ENCODE data around the gene CADPS2. TPM values are rescaled to one million over a fixed set of nuclear protein-coding genes. Genes with fewer than 3 reads are reported as not detected.

Gene CADPS2
- total RNA-seq, 1 experiment from 2014 or later = not detected

- Histone ChIP-seq H3K36me3 (ENCODE audit: insufficient read depth, low read length) (no peaks in the 10 kb centered on the region), H3K9me3 (ENCODE audit: low read length) (no peaks in the 10 kb centered on the region), H3K9ac (ENCODE audit: low read length) (no peak overlapping the region), H2AFZ (ENCODE audit: low read length) (no peak overlapping the region), H3K4me1 (ENCODE audit: low read length) (no peaks in the 10 kb centered on the region), H3K9me2 (replicated peaks; ENCODE audit: insufficient read depth, low read length) (no peaks in the 10 kb centered on the region), H3K79me2 (ENCODE audit: low read length) (no peaks in the 10 kb centered on the region), H3K4me2 (ENCODE audit: low read depth, low read length, poor library complexity, severe bottlenecking) (no peak overlapping the region), H3K27me3 (ENCODE audit: low read length) (no peaks in the 10 kb centered on the region), H4K20me1 (ENCODE audit: insufficient read depth, low read depth, low read length) (no peaks in the 10 kb centered on the region), H3K27ac (ENCODE audit: low read length) (no peak overlapping the region), H3K4me3 (ENCODE audit: low read length) (no peak overlapping the region)
- DNase-seq = no peak
These were observed 168.7 kb downstream of the CADPS2 start for GRCh38 chr7:122717356-122718089.

- no peaks in the 10 kb centered on the region for H3K36me3 ChIP-seq (ENCODE audit: insufficient read depth, low read length)
- H3K4me3 ChIP-seq (ENCODE audit: low read length) = no peak overlapping the region
- DNase-seq = no peak
- H3K9me2 ChIP-seq (replicated peaks; ENCODE audit: insufficient read depth, low read length) = no peaks in the 10 kb centered on the region
- no peaks in the 10 kb centered on the region for H3K9me3 ChIP-seq (ENCODE audit: low read length)
- H3K4me2 ChIP-seq (ENCODE audit: low read depth, low read length, poor library complexity, severe bottlenecking) = no peak overlapping the region
- no peaks in the 10 kb centered on the region for H3K79me2 ChIP-seq (ENCODE audit: low read length)
- no peak overlapping the region for H2AFZ ChIP-seq (ENCODE audit: low read length)
- no peaks in the 10 kb centered on the region for H3K4me1 ChIP-seq (ENCODE audit: low read length)
- no peak overlapping the region for H3K27ac ChIP-seq (ENCODE audit: low read length)
- H3K9ac ChIP-seq (ENCODE audit: low read length) = no peak overlapping the region
- H3K27me3 ChIP-seq (ENCODE audit: low read length) = no peaks in the 10 kb centered on the region
- H4K20me1 ChIP-seq (ENCODE audit: insufficient read depth, low read depth, low read length) = no peaks in the 10 kb centered on the region
These were observed 171.1 kb downstream of the CADPS2 start for GRCh38 chr7:122715183-122715582.

GRCh38 chr7:122710916-122711315, 175.3 kb downstream of the CADPS2 start:
- Histone ChIP-seq H3K4me3 (ENCODE audit: low read length) (no peak overlapping the region), H3K27me3 (ENCODE audit: low read length) (no peaks in the 10 kb centered on the region), H3K4me1 (ENCODE audit: low read length) (no peaks in the 10 kb centered on the region), H4K20me1 (ENCODE audit: insufficient read depth, low read depth, low read length) (no peaks in the 10 kb centered on the region), H3K4me2 (ENCODE audit: low read depth, low read length, poor library complexity, severe bottlenecking) (no peak overlapping the region), H3K9me2 (replicated peaks; ENCODE audit: insufficient read depth, low read length) (no peaks in the 10 kb centered on the region), H3K79me2 (ENCODE audit: low read length) (no peaks in the 10 kb centered on the region), H2AFZ (ENCODE audit: low read length) (no peak overlapping the region), H3K9ac (ENCODE audit: low read length) (no peak overlapping the region), H3K27ac (ENCODE audit: low read length) (no peak overlapping the region), H3K9me3 (ENCODE audit: low read length) (peaks cover 3% of the 10 kb centered on the region; the same call in 1 of the 2 replicates), H3K36me3 (ENCODE audit: insufficient read depth, low read length) (no peaks in the 10 kb centered on the region)
- no peak for DNase-seq

- Histone ChIP-seq H3K4me2 (ENCODE audit: low read depth, low read length, poor library complexity, severe bottlenecking) (no peak overlapping the region), H4K20me1 (ENCODE audit: insufficient read depth, low read depth, low read length) (no peaks in the 10 kb centered on the region), H3K9me2 (replicated peaks; ENCODE audit: insufficient read depth, low read length) (no peaks in the 10 kb centered on the region), H3K9ac (ENCODE audit: low read length) (no peak overlapping the region), H3K27ac (ENCODE audit: low read length) (no peak overlapping the region), H3K4me1 (ENCODE audit: low read length) (no peaks in the 10 kb centered on the region), H2AFZ (ENCODE audit: low read length) (no peak overlapping the region), H3K9me3 (ENCODE audit: low read length) (peaks cover 3% of the 10 kb centered on the region; the same call in 1 of the 2 replicates), H3K79me2 (ENCODE audit: low read length) (no peaks in the 10 kb centered on the region), H3K4me3 (ENCODE audit: low read length) (no peak overlapping the region), H3K27me3 (ENCODE audit: low read length) (no peaks in the 10 kb centered on the region), H3K36me3 (ENCODE audit: insufficient read depth, low read length) (no peaks in the 10 kb centered on the region)
- no peak for DNase-seq
These were observed 176.2 kb downstream of the CADPS2 start for GRCh38 chr7:122709930-122710646.

GRCh38 chr7:122706836-122707235, 179.4 kb downstream of the CADPS2 start:
- peaks cover 3% of the 10 kb centered on the region; the same call in 1 of the 2 replicates for H3K9me3 ChIP-seq (ENCODE audit: low read length)
- no peaks in the 10 kb centered on the region for H3K9me2 ChIP-seq (replicated peaks; ENCODE audit: insufficient read depth, low read length)
- no peak overlapping the region for H3K27ac ChIP-seq (ENCODE audit: low read length)
- H3K4me1 ChIP-seq (ENCODE audit: low read length) = no peaks in the 10 kb centered on the region
- no peak overlapping the region for H2AFZ ChIP-seq (ENCODE audit: low read length)
- H3K4me3 ChIP-seq (ENCODE audit: low read length) = no peak overlapping the region
- H3K4me2 ChIP-seq (ENCODE audit: low read depth, low read length, poor library complexity, severe bottlenecking) = no peak overlapping the region
- no peak for DNase-seq
- no peaks in the 10 kb centered on the region for H4K20me1 ChIP-seq (ENCODE audit: insufficient read depth, low read depth, low read length)
- no peaks in the 10 kb centered on the region for H3K79me2 ChIP-seq (ENCODE audit: low read length)
- H3K27me3 ChIP-seq (ENCODE audit: low read length) = no peaks in the 10 kb centered on the region
- H3K9ac ChIP-seq (ENCODE audit: low read length) = no peak overlapping the region
- H3K36me3 ChIP-seq (ENCODE audit: insufficient read depth, low read length) = no peaks in the 10 kb centered on the region

- Histone ChIP-seq H3K4me2 (ENCODE audit: low read depth, low read length, poor library complexity, severe bottlenecking) (no peak within 1 kb of the TSS), H3K9ac (ENCODE audit: low read length) (no peak within 1 kb of the TSS), H3K27me3 (ENCODE audit: low read length) (no peaks in the 10 kb centered on the region), H3K9me2 (replicated peaks; ENCODE audit: insufficient read depth, low read length) (no peaks in the 10 kb centered on the region), H2AFZ (ENCODE audit: low read length) (no peak within 1 kb of the TSS), H3K9me3 (ENCODE audit: low read length) (peaks cover 3% of the 10 kb centered on the region; the same call in 1 of the 2 replicates), H3K36me3 (ENCODE audit: insufficient read depth, low read length) (no peaks in the 10 kb centered on the region), H3K27ac (ENCODE audit: low read length) (no peak within 1 kb of the TSS), H3K4me3 (ENCODE audit: low read length) (no peak within 1 kb of the TSS), H3K4me1 (ENCODE audit: low read length) (no peaks in the 10 kb centered on the region), H3K79me2 (ENCODE audit: low read length) (no peaks in the 10 kb centered on the region), H4K20me1 (ENCODE audit: insufficient read depth, low read depth, low read length) (no peaks in the 10 kb centered on the region)
- no peak for DNase-seq
These were observed 183.3 kb downstream of the CADPS2 start, which contains the start of gene RNF148 for GRCh38 chr7:122702872-122703510. RNF148 (minus strand) TSS chr7:122702922; CDS start chr7:122702750, 172 bp downstream.

- H3K9me2 ChIP-seq (replicated peaks; ENCODE audit: insufficient read depth, low read length) = no peaks in the 10 kb centered on the region
- H3K4me2 ChIP-seq (ENCODE audit: low read depth, low read length, poor library complexity, severe bottlenecking) = no peak within 1 kb of the TSS
- H2AFZ ChIP-seq (ENCODE audit: low read length) = no peak within 1 kb of the TSS
- no peaks in the 10 kb centered on the region for H3K36me3 ChIP-seq (ENCODE audit: insufficient read depth, low read length)
- H4K20me1 ChIP-seq (ENCODE audit: insufficient read depth, low read depth, low read length) = no peaks in the 10 kb centered on the region
- H3K9ac ChIP-seq (ENCODE audit: low read length) = no peak within 1 kb of the TSS
- no peaks in the 10 kb centered on the region for H3K79me2 ChIP-seq (ENCODE audit: low read length)
- no peak within 1 kb of the TSS for H3K27ac ChIP-seq (ENCODE audit: low read length)
- H3K4me1 ChIP-seq (ENCODE audit: low read length) = no peaks in the 10 kb centered on the region
- no peaks in the 10 kb centered on the region for H3K9me3 ChIP-seq (ENCODE audit: low read length)
- no peak for DNase-seq
- H3K4me3 ChIP-seq (ENCODE audit: low read length) = no peak within 1 kb of the TSS
- H3K27me3 ChIP-seq (ENCODE audit: low read length) = no peaks in the 10 kb centered on the region
These were observed 187.2 kb downstream of the CADPS2 start, which contains the start of gene RNF133 for GRCh38 chr7:122699017-122699416. RNF133 (minus strand) TSS chr7:122699117; CDS start chr7:122698918, 199 bp downstream.

- Histone ChIP-seq H3K4me3 (ENCODE audit: low read length) (no peak overlapping the region), H3K9me3 (ENCODE audit: low read length) (no peaks in the 10 kb centered on the region; the same call in 1 of the 2 replicates), H3K27ac (ENCODE audit: low read length) (no peak overlapping the region), H3K79me2 (ENCODE audit: low read length) (no peaks in the 10 kb centered on the region), H2AFZ (ENCODE audit: low read length) (no peak overlapping the region), H3K4me2 (ENCODE audit: low read depth, low read length, poor library complexity, severe bottlenecking) (no peak overlapping the region), H3K9ac (ENCODE audit: low read length) (no peak overlapping the region), H3K27me3 (ENCODE audit: low read length) (no peaks in the 10 kb centered on the region), H3K36me3 (ENCODE audit: insufficient read depth, low read length) (no peaks in the 10 kb centered on the region), H3K9me2 (replicated peaks; ENCODE audit: insufficient read depth, low read length) (no peaks in the 10 kb centered on the region), H3K4me1 (ENCODE audit: low read length) (no peaks in the 10 kb centered on the region), H4K20me1 (ENCODE audit: insufficient read depth, low read depth, low read length) (no peaks in the 10 kb centered on the region)
- no peak for DNase-seq
These were observed 190.4 kb downstream of the CADPS2 start for GRCh38 chr7:122695816-122696215.

Measured in Karpas-422 (cell line).